ENCODE measurements around the gene IER5.
"Not testable (repeated sequence)": the region's sequence is repeated elsewhere in the genome, so short reads cannot be mapped to it uniquely, and the experiment has no call there.

Gene IER5

DNA sequence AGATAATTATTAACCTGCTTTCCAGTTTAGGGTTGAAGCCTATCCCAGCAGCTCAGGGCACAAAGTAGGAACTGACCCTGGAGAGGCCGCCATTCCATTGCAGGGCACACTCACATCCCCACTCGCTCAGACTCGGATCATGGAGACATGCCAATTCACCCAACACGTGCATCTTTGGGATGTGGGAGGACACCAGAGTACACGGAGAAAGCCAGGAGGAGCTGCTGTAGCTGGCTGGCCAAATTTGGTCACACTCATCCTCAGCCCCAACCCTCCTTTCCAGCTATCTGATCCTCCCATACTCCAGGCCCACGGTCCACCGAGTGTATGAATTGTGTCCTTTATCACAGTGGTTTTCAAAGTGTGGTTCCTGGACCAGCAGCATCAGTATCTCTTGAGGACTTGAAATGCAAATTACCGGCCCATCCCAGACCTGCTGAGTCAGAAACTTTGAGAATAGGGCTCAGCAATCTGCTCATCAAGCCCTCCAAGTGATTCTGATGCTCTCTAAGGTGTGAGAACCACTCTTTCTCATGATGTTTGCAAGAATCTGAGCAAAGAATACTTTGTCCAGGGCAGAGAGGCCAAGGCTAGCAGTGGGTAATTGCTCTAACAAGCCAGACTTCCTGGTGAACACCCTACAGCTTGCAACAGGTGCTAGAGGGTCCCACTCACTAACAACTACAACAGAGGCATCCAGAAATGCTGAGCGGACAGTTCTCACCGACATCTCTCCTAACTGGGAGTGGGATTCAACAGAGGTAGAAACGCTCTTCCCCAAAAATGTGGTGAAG is 26.3 kb downstream of the IER5 start:
- in situ Hi-C loops (cut with MboI; ENCODE audit: low sequenced_read_pairs) = no loop called here

DNA sequence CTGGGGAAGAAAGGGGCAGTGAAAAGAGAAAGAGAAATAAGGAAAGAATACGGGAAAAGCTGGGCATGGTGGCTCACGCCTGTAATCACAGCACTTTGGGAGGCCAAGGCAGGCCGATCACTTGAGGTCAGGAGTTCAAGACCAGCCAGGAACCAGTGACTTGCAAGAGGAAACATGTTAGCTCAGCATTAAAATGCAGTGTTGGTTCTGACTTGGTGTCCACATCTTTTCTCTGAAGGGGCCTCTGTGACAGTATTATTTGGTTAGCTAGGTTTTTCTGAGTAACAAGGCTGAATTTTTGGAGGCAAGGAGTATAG is 26.8 kb downstream of the IER5 start:
- in situ Hi-C loops (cut with MboI; ENCODE audit: low sequenced_read_pairs) = no loop called here

DNA sequence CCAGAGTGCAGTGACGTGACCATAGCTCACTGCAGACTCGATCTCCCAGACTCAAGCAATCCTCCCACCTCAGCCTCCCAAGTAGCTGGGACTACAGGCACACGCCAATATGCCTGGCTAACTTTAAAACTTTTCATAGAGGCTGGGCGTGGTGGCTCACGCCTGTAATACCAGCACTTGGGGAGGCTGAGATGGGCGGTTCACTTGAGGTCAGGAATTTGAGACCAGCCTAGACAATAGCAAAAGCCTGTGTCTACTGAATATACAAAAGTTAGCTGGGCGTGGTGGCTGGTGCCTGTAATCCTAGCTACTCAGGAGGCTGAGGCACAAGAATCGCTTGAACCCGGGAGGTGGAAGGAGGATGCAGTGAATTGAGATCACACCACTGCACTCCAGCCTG is 27.5 kb downstream of the IER5 start:
- in situ Hi-C loops (cut with MboI; ENCODE audit: low sequenced_read_pairs) = not testable (repeated sequence)

DNA sequence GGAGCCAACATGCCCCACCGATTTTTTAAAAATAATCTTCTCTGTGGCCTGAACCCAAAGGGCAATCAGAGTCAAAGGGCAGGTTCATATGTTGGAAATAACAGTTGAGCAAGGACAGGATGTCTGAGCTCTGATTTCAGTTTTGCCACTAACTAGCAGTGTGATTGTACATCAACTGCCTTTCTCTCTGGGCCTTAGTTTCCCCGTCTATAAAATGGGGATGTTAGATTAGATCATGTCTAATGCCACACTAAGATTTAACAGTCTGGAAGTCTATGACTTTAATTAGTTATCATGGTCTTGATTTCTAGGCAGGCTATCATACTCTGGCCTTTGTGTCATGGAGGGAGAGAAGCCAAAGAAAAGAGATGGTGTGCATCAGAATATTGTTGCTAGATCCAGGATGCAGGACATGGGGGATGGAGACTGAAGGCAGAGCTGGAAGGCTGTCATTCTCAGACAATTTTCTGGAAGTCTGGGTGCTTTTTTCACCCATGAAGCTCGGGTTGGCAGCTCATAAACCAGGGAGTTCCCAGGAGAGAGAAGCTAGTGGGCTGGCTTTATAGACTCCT is 28.4 kb downstream of the IER5 start:
- in situ Hi-C loops (cut with MboI; ENCODE audit: low sequenced_read_pairs) = no loop called here

DNA sequence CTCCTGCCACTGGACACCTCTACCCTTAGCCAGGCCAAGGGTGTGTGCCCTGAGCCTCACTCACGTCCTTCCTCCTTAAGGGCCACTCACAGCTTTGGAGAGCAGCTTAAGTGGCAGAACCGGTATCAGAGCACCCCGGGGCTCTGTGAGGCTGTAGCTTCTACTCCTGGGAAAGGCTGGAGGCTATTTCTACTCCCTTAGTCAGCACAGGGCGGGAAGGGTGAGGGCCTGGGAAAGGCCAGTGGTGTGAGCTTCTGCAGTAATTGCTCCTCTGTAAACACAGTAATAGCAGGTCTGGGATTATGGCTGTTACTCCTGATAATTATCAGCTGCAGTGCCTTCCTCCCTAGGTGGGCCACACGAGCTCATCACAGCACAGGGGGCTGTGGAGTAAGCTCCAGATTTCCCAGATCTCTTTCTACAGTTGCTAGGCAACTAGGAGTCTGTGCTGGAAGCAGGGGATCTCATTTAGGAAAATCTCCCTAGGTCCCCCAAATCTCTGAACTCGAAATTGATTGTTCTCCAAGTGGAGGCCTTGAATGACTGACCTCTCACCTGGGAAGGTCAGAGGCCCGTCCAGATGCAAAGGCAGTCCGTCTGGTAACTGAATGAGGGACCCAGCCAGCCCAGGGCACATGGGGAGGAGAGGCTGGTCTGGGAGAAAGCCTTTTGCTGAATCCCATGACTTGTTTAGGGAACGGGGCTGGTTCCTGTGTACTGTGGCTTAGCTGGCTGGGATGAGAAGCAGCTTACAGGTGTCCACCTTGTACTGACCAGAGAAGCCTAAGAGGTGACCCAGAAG is 29.3 kb downstream of the IER5 start:
- in situ Hi-C loops (cut with MboI; ENCODE audit: low sequenced_read_pairs) = no loop called here

DNA sequence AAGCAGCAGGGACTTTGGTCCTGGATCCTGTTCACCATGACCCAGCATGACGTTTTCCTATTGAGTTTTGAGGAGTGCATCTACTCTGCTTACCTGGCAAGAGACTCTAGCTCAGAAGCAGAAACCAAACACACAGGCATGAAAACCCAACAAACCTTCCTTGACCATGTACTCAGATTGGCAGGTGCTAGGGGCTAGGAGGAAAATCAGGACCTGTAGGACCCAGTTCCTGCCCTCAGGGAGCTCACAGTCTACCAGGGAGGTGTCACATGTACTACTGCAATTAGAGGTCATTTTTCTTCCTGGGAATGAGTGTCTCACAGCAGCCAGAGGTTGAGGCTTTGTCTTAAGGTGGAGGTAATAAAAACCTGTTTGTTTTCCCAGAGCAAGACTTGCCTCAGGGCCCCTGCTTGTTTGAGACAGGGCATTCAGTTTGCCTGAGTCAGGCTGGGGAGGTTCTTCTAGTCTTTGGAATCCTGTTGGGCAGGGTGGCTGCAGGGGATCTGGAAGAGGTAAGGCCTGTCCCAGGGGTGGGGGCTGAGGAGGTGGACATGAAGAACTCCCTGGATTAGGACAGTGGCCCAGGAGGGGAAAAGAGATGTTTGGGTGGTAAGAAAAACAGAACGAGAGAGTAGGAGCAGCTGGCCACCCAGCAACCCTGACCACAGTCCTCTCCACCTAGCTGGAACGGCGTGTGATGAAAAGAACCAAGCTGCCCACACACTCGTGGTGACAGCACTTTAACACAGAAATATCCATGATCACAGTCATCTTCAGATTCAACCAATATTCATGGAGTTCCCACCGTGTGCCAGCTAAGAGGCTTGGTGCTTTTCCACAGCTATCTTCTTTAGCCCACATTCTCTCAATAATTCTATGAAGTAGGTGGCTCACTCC is 30.8 kb downstream of the IER5 start:
- in situ Hi-C loops (cut with MboI; ENCODE audit: low sequenced_read_pairs) = no loop called here

DNA sequence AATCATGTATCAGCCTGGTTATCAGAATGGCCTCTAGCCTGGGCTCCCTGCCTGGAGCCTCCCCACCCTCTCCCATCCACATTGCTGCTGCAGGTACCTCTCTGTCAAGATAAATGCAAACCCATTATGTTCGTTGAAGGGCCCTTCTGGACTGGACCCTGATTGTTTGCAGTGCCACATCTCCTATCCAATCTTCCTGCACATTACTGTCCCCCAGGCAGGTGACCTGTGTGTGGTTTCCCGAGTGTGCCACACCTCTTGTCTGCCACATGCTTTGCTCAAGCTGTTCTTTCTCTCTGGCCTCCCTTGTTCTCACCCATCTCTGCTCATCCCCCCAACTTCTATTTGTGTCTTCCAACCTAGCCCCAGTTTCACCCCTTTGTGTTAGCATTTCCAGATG is 32.4 kb downstream of the IER5 start:
- in situ Hi-C loops (cut with MboI; ENCODE audit: low sequenced_read_pairs) = no loop called here

DNA sequence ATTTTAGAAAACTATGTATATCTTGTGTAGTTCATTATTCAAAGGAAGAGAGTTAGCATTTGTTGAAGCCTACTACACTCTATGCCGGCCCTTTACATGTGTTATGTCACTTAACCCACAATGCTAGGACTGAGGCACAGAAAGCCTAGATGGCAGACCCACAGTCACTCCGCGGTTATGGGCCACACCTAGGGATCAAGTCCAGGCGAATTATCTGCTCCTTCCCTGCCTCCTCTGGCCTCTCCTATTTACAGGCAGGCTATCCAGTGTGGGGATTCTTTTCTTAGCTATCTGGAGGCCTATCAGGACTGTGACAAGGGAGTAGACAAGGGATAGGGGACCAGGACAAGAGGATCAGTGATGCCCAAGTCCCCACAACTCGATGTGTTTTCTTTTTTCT is 33.0 kb downstream of the IER5 start:
- in situ Hi-C loops (cut with MboI; ENCODE audit: low sequenced_read_pairs) = no loop called here

DNA sequence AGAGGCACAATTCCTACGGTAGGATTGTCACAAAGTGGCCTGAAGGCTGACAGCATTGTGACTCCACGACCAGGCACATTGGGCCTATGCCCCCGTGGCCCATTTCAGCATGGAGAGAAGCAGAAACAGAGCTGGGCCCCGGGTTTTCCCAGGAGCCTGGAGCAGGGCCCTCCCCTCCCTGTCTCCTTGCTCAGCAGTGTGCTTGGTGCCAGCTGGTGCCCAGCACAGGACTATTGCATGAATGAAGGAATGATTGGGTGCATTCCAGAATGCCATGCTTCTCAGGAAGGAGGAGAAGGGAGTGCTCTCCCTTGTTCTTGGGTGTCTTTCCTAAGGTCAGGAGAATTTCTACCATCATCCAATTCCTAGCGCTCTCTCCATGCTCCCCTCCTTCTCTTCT is 33.7 kb downstream of the IER5 start:
- in situ Hi-C loops (cut with MboI; ENCODE audit: low sequenced_read_pairs) = no loop called here

DNA sequence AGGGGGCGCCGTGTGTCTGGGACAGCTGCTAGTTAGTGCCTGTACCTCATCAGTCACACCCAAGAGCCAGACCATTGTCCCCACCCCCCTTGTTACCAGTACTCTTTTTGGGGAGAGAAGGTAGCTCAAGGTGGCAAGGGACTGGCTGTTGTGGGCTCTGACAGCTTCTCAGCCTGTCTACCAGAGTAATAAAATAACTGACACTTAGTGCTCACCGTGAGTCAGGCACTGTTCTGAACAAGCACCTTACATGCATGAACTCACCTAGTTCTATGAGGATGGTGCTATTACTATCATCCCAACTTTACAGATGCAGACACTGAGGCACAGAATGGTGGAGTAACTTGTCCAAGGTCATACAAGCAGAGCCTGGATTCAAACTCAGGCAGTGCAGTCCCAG is 34.7 kb downstream of the IER5 start:
- in situ Hi-C loops (cut with MboI; ENCODE audit: low sequenced_read_pairs) = no loop called here

DNA sequence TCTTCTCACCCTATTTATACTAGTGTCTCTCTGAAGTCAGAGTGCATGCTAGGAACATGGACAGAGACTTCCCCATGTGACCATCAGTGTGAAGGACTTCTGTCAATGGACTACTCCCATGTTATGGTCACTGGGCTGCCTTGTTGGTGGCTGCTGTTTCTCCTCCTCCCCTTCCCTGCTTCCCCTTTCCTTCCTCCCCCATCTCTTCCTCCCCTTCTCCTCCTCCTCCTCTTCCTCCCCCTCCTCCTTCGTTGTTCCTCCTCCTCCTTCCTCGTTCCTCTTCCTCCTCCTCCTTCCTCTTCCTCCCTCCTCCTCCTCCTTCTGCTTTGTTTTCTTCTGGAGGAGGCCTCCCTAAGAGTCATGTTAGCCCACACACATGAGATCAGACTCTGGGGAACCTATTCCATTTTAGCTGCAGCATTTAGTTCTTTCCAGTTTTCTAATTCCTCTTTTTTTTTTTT is 35.8 kb downstream of the IER5 start:
- in situ Hi-C loops (cut with MboI; ENCODE audit: low sequenced_read_pairs) = no loop called here

DNA sequence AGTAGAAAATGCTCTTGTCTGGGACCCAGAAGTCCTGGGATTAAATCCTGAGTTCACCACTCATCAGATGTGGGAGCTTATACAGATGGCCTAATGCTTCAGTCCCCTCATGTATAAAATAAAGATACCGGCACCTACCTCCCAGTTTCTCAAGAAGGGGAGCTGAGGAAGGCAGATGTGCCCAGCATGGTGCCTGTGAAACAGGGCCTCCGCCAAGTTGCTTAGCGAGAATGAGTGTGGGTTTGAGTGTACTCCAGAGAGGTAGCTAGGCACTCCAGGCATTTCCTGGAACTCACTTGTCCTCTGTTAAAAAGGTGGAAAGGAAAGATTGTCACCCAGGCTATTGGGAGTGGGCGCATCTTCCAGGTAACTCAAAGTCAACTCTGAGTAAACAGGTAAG is 37.8 kb downstream of the IER5 start:
- in situ Hi-C loops (cut with MboI; ENCODE audit: low sequenced_read_pairs) = no loop called here

DNA sequence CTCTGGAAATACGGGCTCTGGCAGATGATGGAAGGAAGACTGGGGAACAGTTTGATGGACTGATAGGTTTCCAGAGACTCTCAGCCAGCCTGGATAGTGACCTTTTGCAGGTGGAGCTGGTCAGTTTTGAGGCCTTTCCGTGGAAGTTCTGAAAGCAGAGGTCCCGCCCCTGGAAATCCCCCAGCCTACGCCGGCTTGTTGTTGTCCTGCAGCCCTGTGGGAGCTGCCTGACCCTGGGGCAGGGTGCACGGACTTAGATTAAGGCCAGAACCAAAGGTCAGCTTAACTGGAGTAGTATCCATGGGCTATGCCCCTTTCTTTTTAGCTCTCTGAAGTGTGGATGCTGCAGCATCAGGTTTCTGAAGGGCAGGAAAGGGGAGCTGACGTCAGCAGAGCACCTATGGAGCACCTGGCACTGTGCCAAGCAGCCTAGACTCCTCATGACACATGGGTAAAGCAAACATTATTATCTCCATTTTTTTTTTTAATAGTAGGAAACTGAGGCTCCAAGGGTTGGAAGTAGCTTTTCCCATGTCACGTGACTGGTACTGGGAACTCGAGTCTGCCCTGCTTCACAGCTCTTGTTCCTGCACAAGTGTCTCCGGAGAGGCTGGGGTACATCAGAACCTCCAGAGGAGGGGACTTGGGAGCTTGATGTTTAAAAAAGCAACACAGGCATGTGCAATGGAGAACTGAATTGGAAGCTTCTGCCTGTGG is 38.5 kb downstream of the IER5 start:
- in situ Hi-C loops (cut with MboI; ENCODE audit: low sequenced_read_pairs) = no loop called here

DNA sequence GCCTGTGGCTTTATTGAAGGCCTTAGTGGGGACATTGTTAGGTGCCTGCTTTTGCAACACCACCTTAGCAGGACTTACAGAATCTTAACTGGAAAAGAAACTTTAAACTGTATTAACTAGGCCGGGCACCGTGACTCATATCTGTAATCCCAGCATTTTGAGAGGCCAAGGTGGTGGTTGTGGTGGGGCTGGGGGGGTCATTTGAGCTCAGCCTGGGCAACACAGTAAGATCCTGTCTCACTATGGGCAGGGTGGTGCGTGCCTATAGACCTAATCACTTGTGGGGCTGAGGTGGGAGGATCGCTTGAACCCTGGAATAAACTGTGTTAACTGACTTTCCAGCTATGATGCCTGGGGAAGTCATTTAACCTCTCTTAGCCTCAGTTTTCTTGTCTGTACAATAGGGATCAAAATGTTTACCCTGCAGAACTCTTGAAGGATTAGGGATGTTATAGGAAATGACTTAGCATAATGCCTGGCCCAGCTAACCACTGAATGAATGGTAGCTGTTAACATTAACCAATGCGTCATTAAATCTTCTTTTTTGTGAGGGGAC is 39.5 kb downstream of the IER5 start:
- in situ Hi-C loops (cut with MboI; ENCODE audit: low sequenced_read_pairs) = no loop called here

DNA sequence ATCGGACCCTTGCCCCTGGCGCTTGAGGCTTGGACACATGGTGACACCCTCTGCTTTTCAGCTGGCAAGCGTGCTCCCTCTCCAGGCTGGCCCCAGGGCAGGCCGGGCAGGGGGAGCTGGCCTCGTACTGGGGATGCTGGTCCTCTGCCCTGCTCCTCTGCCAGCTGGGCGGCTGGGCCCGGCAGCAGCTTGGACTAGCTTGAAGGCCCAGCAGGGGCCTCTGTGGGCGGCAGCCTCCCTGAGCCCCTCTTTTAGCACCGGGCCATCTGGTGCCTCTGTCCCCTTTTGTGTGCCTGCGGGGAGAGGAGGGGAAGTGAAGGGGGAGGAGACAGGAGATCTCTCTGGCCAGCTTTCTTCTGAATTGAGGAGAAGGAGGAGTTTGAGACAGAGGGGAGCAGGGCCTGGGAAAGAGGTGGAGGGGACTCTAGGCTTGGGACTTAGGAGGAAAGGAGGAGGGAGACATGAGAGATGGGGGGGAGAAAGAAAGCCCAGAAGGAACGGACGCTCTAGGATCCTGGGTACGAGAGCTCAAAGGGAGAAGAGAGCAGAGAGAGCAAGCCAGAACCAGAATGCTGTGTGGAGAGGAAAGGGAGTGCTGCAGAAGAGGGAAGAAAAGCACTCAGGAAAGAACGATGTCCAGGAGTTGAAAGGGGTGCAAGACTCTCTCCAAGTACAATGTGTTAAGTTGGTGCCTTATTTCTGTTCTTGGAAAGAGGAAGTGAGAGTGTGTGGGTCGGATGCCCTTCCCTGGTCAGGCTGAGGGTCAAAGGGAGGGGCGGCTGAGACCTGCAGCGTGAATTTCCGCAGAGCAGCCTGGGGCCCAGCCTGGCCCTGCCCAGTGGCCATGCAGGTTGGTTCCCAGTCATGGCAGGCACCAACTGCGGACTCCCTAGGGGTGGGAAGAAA is 40.3 kb downstream of the IER5 start:
- in situ Hi-C loops (cut with MboI; ENCODE audit: low sequenced_read_pairs) = no loop called here

DNA sequence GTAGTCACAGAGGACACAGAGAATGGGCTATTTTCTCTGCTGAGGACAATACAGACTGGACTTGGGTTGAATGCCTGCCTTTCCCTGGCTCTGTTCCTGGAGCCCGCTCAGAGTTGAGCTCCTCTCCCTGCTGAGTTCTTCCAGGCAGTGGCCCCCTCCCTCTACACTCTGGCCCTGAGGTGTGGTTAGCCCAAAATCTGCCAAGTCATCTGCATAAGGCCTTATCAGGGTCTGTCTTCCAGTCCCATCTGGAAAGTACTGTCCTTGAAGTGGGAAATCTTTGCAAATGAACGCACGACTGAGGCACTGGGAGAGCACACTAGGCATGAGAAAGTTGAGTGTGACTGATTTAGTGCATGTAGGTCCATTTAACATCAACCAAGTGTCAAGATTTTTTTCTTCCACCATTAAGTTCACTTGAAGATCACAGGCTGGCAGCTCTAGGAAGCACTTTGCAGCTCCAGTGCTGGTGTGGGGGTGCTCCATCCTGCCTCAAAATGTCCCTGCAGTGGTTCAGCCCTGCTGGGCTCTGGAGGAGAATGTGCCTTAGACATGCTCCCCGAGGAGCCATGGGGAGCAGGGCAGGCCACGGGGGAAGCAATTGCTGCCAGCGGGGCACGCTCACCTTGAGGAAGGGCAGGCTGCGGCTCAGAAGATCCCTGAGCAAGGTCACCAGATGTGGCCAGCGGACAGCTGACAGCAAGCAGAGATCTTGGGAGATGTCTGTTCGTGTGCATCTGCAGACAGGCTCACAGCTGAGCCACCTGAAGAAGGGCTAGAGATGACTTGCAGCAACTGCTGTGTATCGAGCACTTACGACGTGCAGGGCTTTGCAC is 41.5 kb downstream of the IER5 start:
- in situ Hi-C loops (cut with MboI; ENCODE audit: low sequenced_read_pairs) = no loop called here

DNA sequence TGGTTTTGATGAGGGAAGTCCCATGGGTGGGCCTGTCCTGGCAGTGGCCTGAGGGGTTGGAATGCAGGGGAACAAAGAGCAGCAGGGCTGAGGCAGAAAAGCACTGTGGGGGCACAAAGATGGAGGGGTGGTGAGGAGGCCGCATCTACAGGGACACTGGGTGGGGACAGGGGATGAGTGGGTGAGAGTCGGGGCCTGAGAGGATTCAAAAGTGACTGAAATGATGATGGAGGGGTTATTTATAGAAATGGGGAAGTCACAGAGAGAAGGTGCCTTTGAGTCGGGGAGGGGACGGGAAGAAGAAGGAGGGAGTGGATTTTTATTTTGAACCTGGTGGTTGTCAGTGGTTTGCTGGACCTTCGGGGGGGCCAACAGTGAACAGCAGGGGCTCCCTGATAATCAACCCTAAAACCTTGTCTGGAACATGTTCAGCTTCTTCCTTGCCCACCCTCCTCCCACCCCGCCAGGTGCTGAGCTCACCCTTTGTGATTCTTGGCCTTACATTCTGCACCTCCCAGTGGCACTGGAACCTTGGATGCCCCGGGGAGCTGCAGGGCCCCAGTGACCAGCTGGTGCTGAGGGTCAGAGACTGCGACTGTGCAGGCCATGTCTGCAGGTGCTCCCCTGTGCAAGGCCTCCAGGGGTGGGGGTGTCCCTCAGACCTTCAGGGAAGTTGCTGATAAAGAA is 42.9 kb downstream of the IER5 start:
- in situ Hi-C loops (cut with MboI; ENCODE audit: low sequenced_read_pairs) = no loop called here

Measured in HL-60/S4 treated with retinoic acid at 250 ng/mL for 4 days and 3 days (cell line).